DMS 273 (cell line): Measurements from ENCODE around the gene RAPGEF2.

ENCODE experiments used
- DNase-seq: peaks from one replicate; lab custom pipeline; 2025; ENCODE audit not compliant: unreplicated experiment; lab: John Stamatoyannopoulos, UW

The RAPGEF2 gene

GRCh38 chr4:159401226-159401712 is 298.4 kb downstream of the RAPGEF2 start:
- no peak for DNase-seq

- DNase-seq: no peak
Observed at GRCh38 chr4:159401791-159402380, 299.0 kb downstream of the RAPGEF2 start.
